Measurements from ENCODE around the gene LAMP1. TPM values are rescaled to one million over a fixed set of nuclear protein-coding genes. Genes with fewer than 3 reads are reported as not detected.
"Not testable (repeated sequence)": the region's sequence is repeated elsewhere in the genome, so short reads cannot be mapped to it uniquely, and the experiment has no call there.

The LAMP1 gene
- total and polyA plus RNA-seq, 2 of the 4 experiments (the other 2 are of a cell fraction): 60.6 to 229 TPM

- CTCF ChIA-PET; H2BK20ac ChIP-seq (ENCODE audit: low read depth, low read length); H4K5ac ChIP-seq (ENCODE audit: low read depth, low read length); H4K8ac ChIP-seq (ENCODE audit: low read depth in 2 of 2, low read length in 2 of 2); BruUV-seq (replicated peaks); H4K20me1 ChIP-seq (ENCODE audit: insufficient read depth, low read length); H2AK5ac ChIP-seq (ENCODE audit: low read depth, low read length); H3K23ac ChIP-seq (ENCODE audit: low read depth, low read length); H2AK9ac ChIP-seq (replicated peaks; ENCODE audit: low read depth, low read length, poor library complexity); H3K9me1 ChIP-seq (ENCODE audit: insufficient read depth, low read length); intact Hi-C loops (cut with micrococcal nuclease); H3K9ac ChIP-seq (ENCODE audit: low read depth, low read length); H2AFZ ChIP-seq (replicated peaks; ENCODE audit: low read length, poor library complexity); H2BK120ac ChIP-seq (ENCODE audit: low read depth, low read length); in situ Hi-C loops (cut with MboI; ENCODE audit: low sequenced_read_pairs); POLR2A ChIA-PET (ENCODE audit: unreplicated experiment); H3K9me3 ChIP-seq (ENCODE audit: control insufficient read depth, insufficient read depth, low read length); H3K18ac ChIP-seq (ENCODE audit: low read depth, low read length); H4K91ac ChIP-seq (ENCODE audit: insufficient read depth, low read depth, low read length); H3K4me1 ChIP-seq (ENCODE audit: control insufficient read depth, insufficient read depth, low read length); H3K4me3 ChIP-seq (ENCODE audit: insufficient read depth, low read depth, low read length); H3K36me3 ChIP-seq (ENCODE audit: control insufficient read depth, insufficient read depth, low read length); dilution Hi-C loops (cut with HindIII; ENCODE audit: low sequenced_read_pairs, unreplicated experiment); H2BK15ac ChIP-seq (ENCODE audit: low read depth, low read length); H3K4me2 ChIP-seq (ENCODE audit: low read depth, low read length); H3K27ac ChIP-seq (ENCODE audit: insufficient read depth, low read length); H3K14ac ChIP-seq (replicated peaks; ENCODE audit: low read depth, low read length); H2BK5ac ChIP-seq (ENCODE audit: low read depth, low read length, poor library complexity, severe bottlenecking); DNase-seq; H3K56ac ChIP-seq (ENCODE audit: extremely low read depth, insufficient read depth, low read length); H3K79me1 ChIP-seq (ENCODE audit: low read depth in 1 of 2, low read length in 2 of 2); H3K4ac ChIP-seq (ENCODE audit: low read depth, low read length); ATAC-seq (ENCODE audit: low read depth): not testable (repeated sequence)
- 100% methylated on average over 2 of the region's 6 CpGs; no CpG with 5 or more reads in 1 of the 2 experiments for WGBS, 2 experiments (ENCODE audit: extremely low coverage in 2 of 2, insufficient read length in 1 of 2)
- peaks cover 17% of the 10 kb centered on the region; the same call in 1 of the 2 replicates for H3K27me3 ChIP-seq (ENCODE audit: control insufficient read depth, insufficient read depth, low read length)
These were observed 71.3 kb downstream of the LAMP1 start for GRCh38 chr13:113368353-113368752.
